Neural progenitor cell (in vitro differentiated cells): Measurements from ENCODE around the gene KCNK3.

Source experiments
- EZH2 ChIP-seq: fragments of 200-600 bp; sonication (generic); IDR thresholded peaks from 2 replicates; pipeline ENCODE4 v1.6.1; 2017; ENCODE audit warnings: antibody characterized with exemption, mild to moderate bottlenecking, moderate library complexity
- EZH2phosphoT487 ChIP-seq: fragments of 200-600 bp; sonication (generic); IDR thresholded peaks from 2 replicates; pipeline ENCODE4 v1.6.1; 2017; ENCODE audit warnings: antibody characterized with exemption
- TF ChIP-seq, protein P1 (sequence below): fragments of 200-600 bp; sonication (generic); IDR thresholded peaks from 2 replicates; pipeline ENCODE4 v1.5.1; 2017; ENCODE audit warnings: antibody characterized with exemption, mild to moderate bottlenecking

DNA sequence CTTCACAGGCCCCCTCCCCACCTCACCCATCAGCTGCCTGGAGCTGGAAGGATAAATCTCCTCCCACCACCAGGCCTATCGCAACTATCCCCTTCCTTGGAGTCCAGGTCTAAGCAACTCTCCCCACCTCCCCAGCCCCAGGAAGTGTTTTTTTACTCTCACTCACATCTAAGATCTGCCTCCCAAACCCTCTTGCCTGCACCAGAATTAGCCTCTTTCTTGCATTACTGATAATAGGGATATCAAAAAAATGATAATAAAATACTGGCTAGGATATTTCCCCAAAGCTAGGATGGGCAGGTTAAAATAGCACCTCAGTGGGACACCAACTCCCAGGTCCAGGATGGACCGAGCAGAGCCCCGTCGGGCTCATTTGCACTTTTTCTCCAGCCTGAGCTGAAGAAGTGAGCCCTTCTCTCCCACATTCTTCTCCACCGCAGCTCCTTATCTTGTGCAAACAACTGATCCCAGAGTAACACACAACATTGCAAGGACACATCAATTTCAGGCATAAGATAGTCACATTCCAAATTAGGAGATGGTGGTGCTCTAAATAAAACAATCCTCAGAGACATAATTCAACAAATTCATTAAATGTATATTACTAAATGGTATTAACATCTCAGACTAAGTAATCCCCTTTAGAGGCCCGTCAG, 33.7 kb upstream of the KCNK3 start:
- TF ChIP-seq, protein P1, sequence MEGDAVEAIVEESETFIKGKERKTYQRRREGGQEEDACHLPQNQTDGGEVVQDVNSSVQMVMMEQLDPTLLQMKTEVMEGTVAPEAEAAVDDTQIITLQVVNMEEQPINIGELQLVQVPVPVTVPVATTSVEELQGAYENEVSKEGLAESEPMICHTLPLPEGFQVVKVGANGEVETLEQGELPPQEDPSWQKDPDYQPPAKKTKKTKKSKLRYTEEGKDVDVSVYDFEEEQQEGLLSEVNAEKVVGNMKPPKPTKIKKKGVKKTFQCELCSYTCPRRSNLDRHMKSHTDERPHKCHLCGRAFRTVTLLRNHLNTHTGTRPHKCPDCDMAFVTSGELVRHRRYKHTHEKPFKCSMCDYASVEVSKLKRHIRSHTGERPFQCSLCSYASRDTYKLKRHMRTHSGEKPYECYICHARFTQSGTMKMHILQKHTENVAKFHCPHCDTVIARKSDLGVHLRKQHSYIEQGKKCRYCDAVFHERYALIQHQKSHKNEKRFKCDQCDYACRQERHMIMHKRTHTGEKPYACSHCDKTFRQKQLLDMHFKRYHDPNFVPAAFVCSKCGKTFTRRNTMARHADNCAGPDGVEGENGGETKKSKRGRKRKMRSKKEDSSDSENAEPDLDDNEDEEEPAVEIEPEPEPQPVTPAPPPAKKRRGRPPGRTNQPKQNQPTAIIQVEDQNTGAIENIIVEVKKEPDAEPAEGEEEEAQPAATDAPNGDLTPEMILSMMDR, result no peak
- TF ChIP-seq EZH2 (no peak), EZH2phosphoT487 (no peak)
